RWPE2 (cell line): ENCODE measurements around the gene ELMOD3.
"Not testable (repeated sequence)": the region's sequence is repeated elsewhere in the genome, so short reads cannot be mapped to it uniquely, and the experiment has no call there.

Experiments
- ATAC-seq: fragments of 200-7000 bp; cut with Tn5 transposase; 3 replicates; pipeline ENCODE4 v1.9.1; 2021; ENCODE audit warnings: low read depth
- DNase-seq: peaks from one replicate; pipeline ENCODE4 v3.0.0-alpha.2; 2020; ENCODE audit warnings: low spot score
- H3K27ac ChIP-seq: fragments of 450-650 bp; 2 replicates; pipeline ENCODE4 v1.5.1; 2017; ENCODE audit warnings: mild to moderate bottlenecking; ENCODE audit not compliant: poor library complexity, severe bottlenecking
- H3K27me3 ChIP-seq: fragments of 250-450 bp; sonication (Bioruptor Pico); 2 replicates; pipeline ENCODE4 v1.5.1; 2021; ENCODE audit warnings: mild to moderate bottlenecking, moderate library complexity; ENCODE audit not compliant: insufficient read depth, poor library complexity, severe bottlenecking
- H3K36me3 ChIP-seq: fragments of 250-450 bp; sonication (Bioruptor Pico); 2 replicates; pipeline ENCODE4 v1.5.1; 2020; ENCODE audit warnings: low read depth, mild to moderate bottlenecking, moderate library complexity
- H3K4me1 ChIP-seq: fragments of 250-450 bp; sonication (Bioruptor Pico); 2 replicates; pipeline ENCODE4 v1.5.1; 2021; ENCODE audit warnings: mild to moderate bottlenecking, moderate library complexity; ENCODE audit not compliant: insufficient read depth, poor library complexity, severe bottlenecking
- H3K4me3 ChIP-seq: fragments of 250-450 bp; sonication (Bioruptor Pico); 2 replicates; pipeline ENCODE4 v1.5.1; 2021; ENCODE audit warnings: mild to moderate bottlenecking, moderate library complexity; ENCODE audit not compliant: severe bottlenecking
- H3K9me3 ChIP-seq: fragments of 250-450 bp; sonication (Bioruptor Pico); 2 replicates; pipeline ENCODE4 v1.5.1; 2021; ENCODE audit warnings: mild to moderate bottlenecking, moderate library complexity; ENCODE audit not compliant: severe bottlenecking
- CTCF ChIP-seq: fragments of 450-650 bp; IDR thresholded peaks from one replicate; pipeline ENCODE4 v1.5.1; 2017; ENCODE audit warnings: mild to moderate bottlenecking, moderate library complexity; ENCODE audit not compliant: poor library complexity, severe bottlenecking

ELMOD3 gene

GRCh38 chr2:85371045-85371444, 16.5 kb downstream of the ELMOD3 start:
- DNase-seq (no peak), ATAC-seq (no peak)

GRCh38 chr2:85376291-85377065, 21.9 kb downstream of the ELMOD3 start:
- peaks cover 31% of the 10 kb centered on the region for H3K36me3 ChIP-seq
- H3K4me3 ChIP-seq = no peak overlapping the region
- H3K27me3 ChIP-seq = no peaks in the 10 kb centered on the region
- no peaks in the 10 kb centered on the region for H3K9me3 ChIP-seq
- no peak overlapping the region for H3K27ac ChIP-seq
- H3K4me1 ChIP-seq = no peaks in the 10 kb centered on the region
- TF ChIP-seq CTCF = no peak
- DNase-seq = no peak
- no peak for ATAC-seq

More at GRCh38 chr2:85371045-85371444, 16.5 kb downstream of the ELMOD3 start:
- Histone ChIP-seq H3K9me3 (no peaks in the 10 kb centered on the region), H3K36me3 (peaks cover 3% of the 10 kb centered on the region; the same call in 1 of the 2 replicates), H3K27ac (no peak overlapping the region), H3K27me3 (no peaks in the 10 kb centered on the region), H3K4me1 (no peaks in the 10 kb centered on the region), H3K4me3 (no peak overlapping the region)
- TF ChIP-seq CTCF = no peak

- no peaks in the 10 kb centered on the region for H3K9me3 ChIP-seq
- H3K27ac ChIP-seq = no peak overlapping the region
- H3K4me3 ChIP-seq = no peak overlapping the region
- no peak for DNase-seq
- no peak for TF ChIP-seq CTCF
- no peaks in the 10 kb centered on the region for H3K27me3 ChIP-seq
- no peaks in the 10 kb centered on the region for H3K4me1 ChIP-seq
- peaks cover 31% of the 10 kb centered on the region for H3K36me3 ChIP-seq
- ATAC-seq = no peak
Measured at GRCh38 chr2:85377083-85377482, 22.5 kb downstream of the ELMOD3 start.

GRCh38 chr2:85378257-85378656, 23.7 kb downstream of the ELMOD3 start:
- H3K36me3 ChIP-seq = peaks cover 31% of the 10 kb centered on the region
- DNase-seq (no peak), ATAC-seq (no peak)
- no peak overlapping the region for H3K27ac ChIP-seq
- H3K27me3 ChIP-seq = no peaks in the 10 kb centered on the region
- TF ChIP-seq CTCF = no peak
- no peak overlapping the region for H3K4me3 ChIP-seq
- no peaks in the 10 kb centered on the region for H3K4me1 ChIP-seq
- H3K9me3 ChIP-seq = no peaks in the 10 kb centered on the region

GRCh38 chr2:85380048-85380447, 25.5 kb downstream of the ELMOD3 start:
- H3K27me3 ChIP-seq = no peaks in the 10 kb centered on the region
- ATAC-seq (no peak), DNase-seq (no peak)
- H3K9me3 ChIP-seq = no peaks in the 10 kb centered on the region
- H3K4me3 ChIP-seq = no peak overlapping the region
- peaks cover 38% of the 10 kb centered on the region for H3K36me3 ChIP-seq
- H3K4me1 ChIP-seq = no peaks in the 10 kb centered on the region
- H3K27ac ChIP-seq = no peak overlapping the region
- TF ChIP-seq CTCF = no peak

- not testable (repeated sequence) for H3K4me3 ChIP-seq, DNase-seq, H3K4me1 ChIP-seq, H3K27ac ChIP-seq, H3K9me3 ChIP-seq, ATAC-seq, H3K27me3 ChIP-seq
- peaks cover 45% of the 10 kb centered on the region for H3K36me3 ChIP-seq
Measured at GRCh38 chr2:85383151-85383550, 28.6 kb downstream of the ELMOD3 start.
